KOPT-K1 (cell line): ENCODE results near the gene DDR2.
"Not testable (repeated sequence)": the region's sequence is repeated elsewhere in the genome, so short reads cannot be mapped to it uniquely, and the experiment has no call there.

Source experiments
- H3K27ac ChIP-seq: fragments of 200-600 bp; sonication (generic); 2 replicates; pipeline ENCODE4 v1.5.1; 2016; ENCODE audit warnings: antibody characterized with exemption, mild to moderate bottlenecking, low read depth, low read length; ENCODE audit not compliant: poor library complexity, severe bottlenecking
- H3K36me3 ChIP-seq: fragments of 200-600 bp; sonication (generic); 2 replicates; pipeline ENCODE4 v1.5.1; 2017; ENCODE audit warnings: antibody characterized with exemption, mild to moderate bottlenecking, low read length, moderate library complexity; ENCODE audit not compliant: insufficient read depth
- H3K9me3 ChIP-seq: fragments of 200-600 bp; sonication (generic); 2 replicates; pipeline ENCODE4 v1.5.1; 2017; ENCODE audit warnings: antibody characterized with exemption, low read length, mild to moderate bottlenecking; ENCODE audit not compliant: insufficient read depth, poor library complexity, severe bottlenecking

DDR2 gene

GRCh38 chr1:162756523-162756922 lies 124.3 kb downstream of the DDR2 start:
- H3K27ac ChIP-seq = no peak overlapping the region
- no peaks in the 10 kb centered on the region for H3K36me3 ChIP-seq

GRCh38 chr1:162757476-162757875 lies 125.2 kb downstream of the DDR2 start:
- no peaks in the 10 kb centered on the region for H3K9me3 ChIP-seq
- no peaks in the 10 kb centered on the region for H3K36me3 ChIP-seq
- no peak overlapping the region for H3K27ac ChIP-seq

More at GRCh38 chr1:162756523-162756922, 124.3 kb downstream of the DDR2 start:
- H3K9me3 ChIP-seq = no peaks in the 10 kb centered on the region

GRCh38 chr1:162765788-162766187 lies 133.5 kb downstream of the DDR2 start:
- no peak overlapping the region for H3K27ac ChIP-seq
- H3K36me3 ChIP-seq = no peaks in the 10 kb centered on the region
- H3K9me3 ChIP-seq = peaks cover 6% of the 10 kb centered on the region

GRCh38 chr1:162772571-162773154 lies 140.4 kb downstream of the DDR2 start:
- Histone ChIP-seq H3K36me3 (no peaks in the 10 kb centered on the region), H3K27ac (no peak overlapping the region), H3K9me3 (peaks cover 6% of the 10 kb centered on the region)

GRCh38 chr1:162774007-162774406 lies 141.7 kb downstream of the DDR2 start:
- no peaks in the 10 kb centered on the region for H3K36me3 ChIP-seq
- no peak overlapping the region for H3K27ac ChIP-seq
- peaks cover 6% of the 10 kb centered on the region for H3K9me3 ChIP-seq

GRCh38 chr1:162779043-162779442 lies 146.8 kb downstream of the DDR2 start:
- H3K9me3 ChIP-seq = no peaks in the 10 kb centered on the region
- no peaks in the 10 kb centered on the region for H3K36me3 ChIP-seq

GRCh38 chr1:162782671-162783070 lies 150.4 kb downstream of the DDR2 start:
- no peak overlapping the region for H3K27ac ChIP-seq
- no peaks in the 10 kb centered on the region for H3K9me3 ChIP-seq
- H3K36me3 ChIP-seq = no peaks in the 10 kb centered on the region

More at GRCh38 chr1:162779043-162779442, 146.8 kb downstream of the DDR2 start:
- H3K27ac ChIP-seq = no peak overlapping the region

- H3K36me3 ChIP-seq, H3K27ac ChIP-seq, H3K9me3 ChIP-seq: not testable (repeated sequence)
Observed at GRCh38 chr1:162784926-162785325, 152.7 kb downstream of the DDR2 start.

- H3K27ac ChIP-seq, H3K9me3 ChIP-seq, H3K36me3 ChIP-seq: not testable (repeated sequence)
Observed at GRCh38 chr1:162788783-162789182, 156.5 kb downstream of the DDR2 start.

GRCh38 chr1:162790303-162790984 lies 158.2 kb downstream of the DDR2 start, which contains the start of gene HSD17B7:
Gene HSD17B7 (plus strand): TSS chr1:162790702. CDS start chr1:162790801, 99 bp downstream.
- peaks cover 14% of the 10 kb centered on the region; the same call in 1 of the 2 replicates for H3K36me3 ChIP-seq
- H3K27ac ChIP-seq = peak within 1 kb of the TSS; percentile 68
- not testable (repeated sequence) for H3K9me3 ChIP-seq

- not testable (repeated sequence) for H3K9me3 ChIP-seq
- Histone ChIP-seq H3K27ac (peak overlapping the region; percentile 68), H3K36me3 (peaks cover 19% of the 10 kb centered on the region; the same call in 1 of the 2 replicates)
Observed at GRCh38 chr1:162790985-162791357, 158.7 kb downstream of the DDR2 start.

- peaks cover 44% of the 10 kb centered on the region for H3K36me3 ChIP-seq
- not testable (repeated sequence) for H3K9me3 ChIP-seq, H3K27ac ChIP-seq
Observed at GRCh38 chr1:162794284-162794683, 162.0 kb downstream of the DDR2 start.

- not testable (repeated sequence) for H3K27ac ChIP-seq, H3K9me3 ChIP-seq
- H3K36me3 ChIP-seq = peaks cover 66% of the 10 kb centered on the region
Observed at GRCh38 chr1:162796617-162797279, 164.5 kb downstream of the DDR2 start.

- not testable (repeated sequence) for H3K9me3 ChIP-seq, H3K27ac ChIP-seq
- H3K36me3 ChIP-seq = peaks cover 86% of the 10 kb centered on the region
Observed at GRCh38 chr1:162799995-162800830, 167.9 kb downstream of the DDR2 start.

- peaks cover 44% of the 10 kb centered on the region for H3K36me3 ChIP-seq
- not testable (repeated sequence) for H3K27ac ChIP-seq
Observed at GRCh38 chr1:162807503-162807902, 175.2 kb downstream of the DDR2 start.

More at GRCh38 chr1:162807503-162807902, 175.2 kb downstream of the DDR2 start:
- not testable (repeated sequence) for H3K9me3 ChIP-seq
